Upper lobe of right lung (tissue), 1 donor: Measurements from ENCODE around the gene MUC12. TPM values are rescaled to one million over a fixed set of nuclear protein-coding genes. Genes with fewer than 3 reads are reported as not detected.

ENCODE experiments used
- ATAC-seq: fragments of 200-7000 bp; cut with Tn5 transposase; one replicate; pipeline ENCODE4 v1.9.1; 2020; ENCODE audit warnings: mild to moderate bottlenecking, moderate library complexity
- DNase-seq: peaks from one replicate; pipeline ENCODE4 v3.0.0-alpha.2; 2020
- H3K27ac ChIP-seq: fragments of 200-600 bp; one replicate; pipeline ENCODE4 v1.8.0; 2022
- H3K27me3 ChIP-seq: fragments of 200-600 bp; one replicate; pipeline ENCODE4 v1.8.0; 2022; ENCODE audit warnings: mild to moderate bottlenecking
- H3K36me3 ChIP-seq: fragments of 200-600 bp; one replicate; pipeline ENCODE4 v1.8.0; 2022
- H3K4me1 ChIP-seq: fragments of 200-600 bp; one replicate; pipeline ENCODE4 v1.8.0; 2022
- H3K4me3 ChIP-seq: fragments of 200-600 bp; one replicate; pipeline ENCODE4 v1.8.0; 2022; ENCODE audit warnings: mild to moderate bottlenecking
- H3K9me3 ChIP-seq: fragments of 200-600 bp; one replicate; pipeline ENCODE4 v1.8.0; 2022
- intact Hi-C: fragments of 100-400 bp; cut with DNase I; formaldehyde crosslinking; loops from one replicate; pipeline ENCODE4 v1.11.0; 2022
- total RNA-seq: library from RNA; stranded (reverse); fragmentation: NEBNext Ultra II Directional; extraction: Animal tissue kit (Norgen Biotek cat#: 25700); gene quantifications from one replicate; pipeline ENCODE4 v1.2.1, GENCODE V29; 2021
- TF ChIP-seq, protein P1 (sequence below): fragments of 200-600 bp; IDR thresholded peaks from one replicate; pipeline ENCODE4 v1.8.0; 2022; ENCODE audit warnings: antibody characterized with exemption
- donor health status: DM: no; HTN: yes; CAD: no; lungs with severe emphysema.

Gene MUC12
- total RNA-seq, 1 donor from 2014 or later: not detected

DNA sequence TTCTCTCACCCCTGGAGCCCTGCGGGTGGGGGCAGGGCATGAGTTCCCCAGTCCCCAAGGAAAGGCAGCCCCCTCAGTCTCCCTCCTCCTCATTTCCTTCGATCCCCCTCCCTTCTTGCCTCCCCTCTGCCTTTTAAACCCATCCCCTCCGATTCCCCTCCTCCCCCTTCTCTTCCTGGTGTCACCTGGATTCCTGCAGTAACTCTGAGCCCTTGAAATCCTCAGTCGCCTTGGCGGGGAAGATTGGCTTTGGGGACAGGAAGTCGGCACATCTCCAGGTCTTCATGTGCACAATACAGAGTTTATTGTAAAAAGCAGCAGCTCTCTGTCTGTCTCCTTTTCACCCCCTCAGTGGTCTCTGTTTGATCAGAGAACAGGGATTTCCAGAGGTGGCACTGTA lies 1.3 kb upstream of the MUC12 start:
- H3K27ac ChIP-seq: no peak overlapping the region
- no peak for ATAC-seq
- peaks cover 61% of the 10 kb centered on the region for H3K27me3 ChIP-seq
- no peak overlapping the region for H3K4me3 ChIP-seq
- no peaks in the 10 kb centered on the region for H3K36me3 ChIP-seq
- no peak for DNase-seq
- intact Hi-C loops: no loop called here
- TF ChIP-seq, protein P1, sequence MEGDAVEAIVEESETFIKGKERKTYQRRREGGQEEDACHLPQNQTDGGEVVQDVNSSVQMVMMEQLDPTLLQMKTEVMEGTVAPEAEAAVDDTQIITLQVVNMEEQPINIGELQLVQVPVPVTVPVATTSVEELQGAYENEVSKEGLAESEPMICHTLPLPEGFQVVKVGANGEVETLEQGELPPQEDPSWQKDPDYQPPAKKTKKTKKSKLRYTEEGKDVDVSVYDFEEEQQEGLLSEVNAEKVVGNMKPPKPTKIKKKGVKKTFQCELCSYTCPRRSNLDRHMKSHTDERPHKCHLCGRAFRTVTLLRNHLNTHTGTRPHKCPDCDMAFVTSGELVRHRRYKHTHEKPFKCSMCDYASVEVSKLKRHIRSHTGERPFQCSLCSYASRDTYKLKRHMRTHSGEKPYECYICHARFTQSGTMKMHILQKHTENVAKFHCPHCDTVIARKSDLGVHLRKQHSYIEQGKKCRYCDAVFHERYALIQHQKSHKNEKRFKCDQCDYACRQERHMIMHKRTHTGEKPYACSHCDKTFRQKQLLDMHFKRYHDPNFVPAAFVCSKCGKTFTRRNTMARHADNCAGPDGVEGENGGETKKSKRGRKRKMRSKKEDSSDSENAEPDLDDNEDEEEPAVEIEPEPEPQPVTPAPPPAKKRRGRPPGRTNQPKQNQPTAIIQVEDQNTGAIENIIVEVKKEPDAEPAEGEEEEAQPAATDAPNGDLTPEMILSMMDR: no peak
- peaks cover 12% of the 10 kb centered on the region for H3K4me1 ChIP-seq
- no peaks in the 10 kb centered on the region for H3K9me3 ChIP-seq

DNA sequence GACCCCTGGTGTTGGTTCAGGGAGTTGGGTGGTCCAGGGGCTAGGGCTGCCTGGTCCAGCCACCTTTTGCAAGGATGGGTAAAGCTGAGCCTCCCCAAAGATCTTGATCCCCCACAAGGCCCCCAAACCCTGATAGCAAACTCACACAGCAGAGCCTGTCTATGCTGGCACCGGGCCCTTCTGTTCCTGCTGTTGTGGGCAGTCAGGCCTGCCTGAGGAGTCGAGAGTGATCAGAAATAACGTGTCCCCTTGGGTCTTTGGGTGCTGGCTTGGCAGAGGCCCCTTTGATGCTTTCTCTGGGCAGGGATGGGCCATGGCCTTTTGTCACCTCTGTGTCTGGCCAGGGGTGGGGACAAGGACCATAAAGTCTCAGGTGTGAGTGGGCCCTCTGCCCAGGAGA lies 715 bp upstream of the MUC12 start:
- Histone ChIP-seq H3K27ac (no peak overlapping the region), H3K27me3 (peaks cover 55% of the 10 kb centered on the region), H3K9me3 (no peaks in the 10 kb centered on the region), H3K36me3 (no peaks in the 10 kb centered on the region), H3K4me1 (peaks cover 12% of the 10 kb centered on the region), H3K4me3 (no peak overlapping the region)
- TF ChIP-seq, protein P1: no peak
- intact Hi-C loops: no loop called here
- DNase-seq (no peak), ATAC-seq (no peak)

DNA sequence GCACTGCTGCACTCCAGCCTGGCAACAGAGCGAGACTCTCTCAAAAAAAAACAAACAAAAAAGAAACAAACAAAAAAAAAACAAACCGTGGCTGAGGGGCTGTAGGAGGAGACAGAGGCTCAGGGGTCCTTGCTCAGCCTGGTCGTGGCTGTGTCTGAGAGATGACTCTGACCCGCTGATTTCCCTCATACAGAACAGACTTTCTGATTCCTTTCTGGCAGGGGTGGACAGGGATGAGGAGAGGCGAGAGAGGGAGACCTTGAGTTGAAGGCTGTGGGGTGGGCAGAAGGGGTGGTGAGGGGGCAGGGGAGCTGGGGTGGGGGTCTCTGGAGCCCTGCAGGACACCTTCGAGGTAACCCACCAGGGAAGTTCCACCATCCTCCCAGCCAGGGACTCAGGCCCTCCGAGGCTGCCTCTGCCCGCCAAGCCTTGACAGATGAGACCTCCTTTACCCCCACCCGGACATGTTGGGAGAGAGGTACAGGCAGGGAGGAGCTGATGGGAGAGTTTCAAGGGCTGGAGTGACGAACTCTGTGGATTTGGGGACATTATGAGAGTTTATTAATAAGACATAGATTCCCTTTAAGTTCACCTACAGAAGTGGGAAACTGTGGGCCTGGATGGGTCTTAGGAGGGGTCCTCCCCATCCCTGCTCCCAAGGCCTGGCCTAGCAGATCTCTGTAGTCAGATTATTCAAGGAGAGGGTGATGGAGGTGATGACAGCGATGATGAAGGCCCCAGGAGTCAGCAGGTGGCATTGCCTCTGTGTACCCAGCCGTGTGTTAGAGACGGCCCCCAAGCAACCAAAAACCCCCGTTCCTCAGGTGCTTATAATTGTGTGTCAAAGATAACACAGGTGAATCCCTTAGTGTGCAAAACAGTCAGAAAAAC lies 2.0 kb downstream of the MUC12 start:
- intact Hi-C loops: no loop called here
- no peaks in the 10 kb centered on the region for H3K36me3 ChIP-seq
- H3K4me1 ChIP-seq: no peaks in the 10 kb centered on the region
- no peak overlapping the region for H3K27ac ChIP-seq
- H3K27me3 ChIP-seq: peaks cover 28% of the 10 kb centered on the region
- no peak for DNase-seq
- no peak for ATAC-seq
- no peak overlapping the region for H3K4me3 ChIP-seq
- no peaks in the 10 kb centered on the region for H3K9me3 ChIP-seq
- TF ChIP-seq, protein P1: no peak

DNA sequence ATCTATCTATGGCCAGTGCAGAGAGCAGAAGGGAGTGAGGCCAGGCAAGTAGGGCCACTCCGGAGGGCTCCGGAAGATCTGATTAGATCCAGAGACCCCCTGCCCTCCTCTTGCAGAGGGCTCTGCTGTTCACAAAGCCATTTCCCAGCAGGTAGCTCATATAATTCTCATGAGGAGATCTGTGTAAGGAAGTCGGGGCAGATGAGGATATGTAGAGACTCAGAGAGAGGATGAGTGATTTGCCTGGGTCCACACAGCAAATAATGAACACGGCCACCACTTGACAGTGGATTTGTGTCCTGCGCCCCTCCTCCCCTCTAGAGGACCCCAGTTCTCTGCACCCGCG lies 2.6 kb downstream of the MUC12 start:
- intact Hi-C loops: no loop called here
- H3K4me3 ChIP-seq: no peak overlapping the region
- ATAC-seq (no peak), DNase-seq (no peak)
- TF ChIP-seq, protein P1: no peak
- peaks cover 22% of the 10 kb centered on the region for H3K27me3 ChIP-seq
- H3K27ac ChIP-seq: no peak overlapping the region
- no peaks in the 10 kb centered on the region for H3K9me3 ChIP-seq
- no peaks in the 10 kb centered on the region for H3K4me1 ChIP-seq
- H3K36me3 ChIP-seq: no peaks in the 10 kb centered on the region

DNA sequence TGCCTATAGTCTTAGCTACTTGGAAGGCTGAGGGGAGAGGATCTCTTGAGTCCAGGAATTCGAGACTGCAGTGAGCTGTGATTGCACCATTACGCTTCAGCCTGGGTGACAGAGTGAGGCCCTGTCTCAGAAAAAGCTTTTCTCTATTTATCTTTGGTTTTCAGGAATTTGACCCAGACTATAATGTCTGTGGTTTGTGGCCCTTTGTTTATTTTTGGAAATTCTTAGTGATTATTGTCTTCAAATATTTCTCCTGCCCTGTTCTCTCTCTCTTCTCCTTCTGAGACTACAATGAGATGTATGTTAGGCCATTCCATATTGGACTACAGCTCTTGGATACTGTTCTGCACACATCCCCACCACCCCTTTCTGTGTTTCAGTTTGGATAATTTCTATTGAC lies 4.7 kb downstream of the MUC12 start:
- H3K4me1 ChIP-seq: no peaks in the 10 kb centered on the region
- intact Hi-C loops: no loop called here
- H3K27me3 ChIP-seq: peaks cover 8% of the 10 kb centered on the region

More for the DNA sequence above, 4.7 kb downstream of the MUC12 start:
- ATAC-seq (no peak), DNase-seq (no peak)
- H3K36me3 ChIP-seq: no peaks in the 10 kb centered on the region
- TF ChIP-seq, protein P1: no peak
- no peaks in the 10 kb centered on the region for H3K9me3 ChIP-seq
- no peak overlapping the region for H3K4me3 ChIP-seq
- no peak overlapping the region for H3K27ac ChIP-seq
